Measurements from ENCODE around the gene NPY4R2.
"Not testable (repeated sequence)": the region's sequence is repeated elsewhere in the genome, so short reads cannot be mapped to it uniquely, and the experiment has no call there.

NPY4R2 gene

DNA sequence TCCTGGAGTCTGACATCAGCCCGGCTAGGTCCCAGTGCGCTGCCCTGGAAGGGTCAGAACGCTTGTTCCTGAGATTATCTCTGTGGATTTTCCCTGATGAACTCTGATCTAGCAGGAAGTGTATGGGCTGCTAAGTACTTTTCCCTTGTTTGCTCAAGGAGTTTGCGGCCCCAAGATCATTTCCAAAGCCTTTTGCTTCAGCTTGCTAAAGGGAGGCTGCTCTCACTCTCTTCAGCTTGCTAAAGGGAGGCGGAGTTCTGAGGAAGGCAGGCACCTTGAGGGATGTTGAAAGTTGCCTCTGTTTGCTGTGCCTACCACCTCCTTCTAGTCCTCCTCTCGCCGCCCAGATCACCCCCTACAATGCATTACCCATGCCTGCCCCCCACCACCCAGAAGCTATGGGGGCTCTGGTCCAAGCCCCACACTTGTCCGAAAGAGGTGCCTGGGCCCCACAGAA lies 18.3 kb downstream of the NPY4R2 start:
- not testable (repeated sequence) for DNase-seq

DNA sequence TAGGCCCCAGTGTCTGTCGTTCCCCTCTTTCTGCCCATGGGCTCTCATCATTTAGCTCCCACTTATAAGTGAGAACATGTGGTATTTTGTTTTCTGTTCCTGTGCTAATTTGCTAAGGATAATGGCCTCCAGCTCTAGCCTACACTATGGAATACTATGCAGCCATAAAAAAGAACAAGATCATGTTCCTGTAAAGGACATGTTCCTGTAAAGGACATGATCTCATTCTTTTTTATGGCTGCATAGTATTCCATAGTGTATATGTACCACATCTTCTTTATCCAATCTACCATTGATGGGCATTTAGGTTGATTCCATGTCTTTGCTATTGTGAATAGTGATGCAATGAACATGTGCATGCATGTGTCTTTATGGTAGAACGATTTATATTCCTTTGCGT lies 19.2 kb downstream of the NPY4R2 start:
- not testable (repeated sequence) for DNase-seq

DNA sequence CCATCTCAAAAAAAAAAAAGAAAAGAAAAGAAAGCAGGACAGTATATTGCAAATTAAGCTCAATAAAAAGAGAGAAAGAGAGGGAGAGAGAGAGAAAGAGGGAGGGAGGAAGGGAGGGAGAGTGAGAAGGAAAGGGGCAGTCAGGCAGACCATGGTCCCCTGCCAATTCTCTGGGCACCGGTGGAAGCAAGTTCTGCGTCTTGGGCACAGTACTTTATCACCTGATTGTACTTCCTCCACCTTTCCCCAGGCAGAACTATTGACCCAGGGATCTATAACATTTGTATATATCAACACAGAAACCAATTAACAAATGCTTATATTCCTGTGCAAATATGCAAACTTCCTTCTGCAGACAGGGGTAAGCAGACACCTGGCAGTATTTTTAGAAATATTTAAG lies 22.4 kb downstream of the NPY4R2 start:
- not testable (repeated sequence) for DNase-seq

DNA sequence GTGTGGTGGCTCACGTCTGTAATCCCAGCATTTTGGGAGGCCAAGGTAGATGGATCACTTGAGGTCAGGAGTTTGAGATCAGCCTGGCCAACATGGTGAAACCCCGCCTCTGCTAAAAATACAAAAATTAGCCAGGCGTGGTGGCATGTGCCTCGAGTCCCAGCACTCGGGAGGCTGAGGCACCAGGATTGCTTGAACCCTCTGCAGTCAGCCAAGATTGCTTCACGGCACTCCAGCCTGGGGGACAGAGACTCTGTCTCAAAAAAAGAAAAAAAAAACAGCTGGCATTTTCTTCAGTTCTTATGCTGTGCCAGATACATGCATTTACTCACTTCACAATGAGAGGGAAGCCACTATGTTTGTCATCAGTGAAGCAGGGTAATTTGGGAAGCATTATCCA lies 22.9 kb downstream of the NPY4R2 start:
- DNase-seq, result not testable (repeated sequence)

DNA sequence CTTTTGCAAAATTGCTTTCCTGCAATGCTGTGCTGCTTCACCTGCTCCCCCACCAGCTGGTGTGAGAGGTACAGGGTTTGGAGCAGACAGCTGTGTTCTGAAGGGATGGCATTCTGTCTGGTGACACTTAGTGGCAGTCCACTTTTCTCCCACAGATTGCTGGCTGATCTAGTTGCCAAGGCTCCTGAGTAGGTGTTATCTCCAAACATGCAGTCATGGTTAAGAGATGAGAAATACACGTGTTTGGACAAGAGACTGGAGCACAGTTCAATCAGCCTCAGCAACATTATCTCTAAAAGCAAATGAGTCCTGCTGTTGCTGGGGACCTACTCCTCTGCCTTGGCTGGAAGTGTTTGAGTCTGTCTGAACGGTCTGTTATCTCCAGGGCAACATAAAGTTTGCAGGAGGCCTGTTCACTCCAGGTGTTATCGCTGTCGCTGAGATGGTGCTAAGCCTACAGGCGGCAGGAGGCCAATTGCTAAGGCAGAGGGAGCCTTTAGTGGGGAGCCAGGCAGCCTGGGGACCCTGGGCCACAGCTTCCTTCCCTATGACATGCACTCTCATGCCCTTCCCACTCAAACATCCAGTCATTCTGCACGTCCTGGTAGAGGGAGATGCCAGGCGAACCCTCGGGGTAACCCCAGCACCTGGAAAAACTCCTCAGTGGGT lies 24.0 kb downstream of the NPY4R2 start:
- not testable (repeated sequence) for DNase-seq

DNA sequence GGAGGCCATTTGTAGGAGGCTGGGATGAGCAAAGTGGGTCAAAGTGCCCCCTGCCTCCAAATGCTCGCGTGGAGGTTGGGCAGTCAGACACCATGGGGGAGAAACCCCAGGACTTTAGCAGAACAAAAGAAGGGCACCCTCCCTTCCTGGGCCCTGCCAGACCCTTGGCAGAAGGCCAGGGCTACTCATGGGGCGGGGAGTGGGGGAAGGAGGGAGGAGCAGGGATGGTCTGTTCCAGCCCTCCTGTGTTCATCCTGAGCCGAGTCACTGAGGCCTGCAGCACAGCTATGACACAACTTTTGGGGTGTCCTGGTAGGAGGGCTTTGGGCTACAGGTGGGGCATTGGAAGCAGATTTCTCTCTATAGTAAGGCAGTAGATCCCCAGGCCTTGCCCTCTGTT lies 24.9 kb downstream of the NPY4R2 start:
- not testable (repeated sequence) for DNase-seq

DNA sequence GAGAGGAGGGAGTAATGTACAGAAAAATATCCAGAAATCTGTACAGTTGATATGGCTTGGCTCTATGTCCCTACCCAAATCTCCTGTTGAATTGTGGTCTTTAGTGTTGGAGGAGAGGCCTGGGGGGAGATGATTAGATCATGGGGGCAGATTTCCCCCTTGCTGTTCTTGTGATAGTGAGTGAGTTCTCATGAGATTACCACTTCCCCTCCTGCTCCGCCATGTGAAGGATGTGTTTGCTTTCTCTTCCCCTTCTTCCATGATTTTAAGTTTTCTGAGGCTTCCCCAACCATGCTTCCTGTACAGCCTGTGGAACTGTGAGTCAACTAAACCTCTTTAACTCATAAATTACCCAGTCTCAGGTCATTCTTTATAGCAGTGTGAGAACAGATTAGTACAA lies 29.0 kb downstream of the NPY4R2 start:
- peak; percentile 1 to 47 for DNase-seq

DNA sequence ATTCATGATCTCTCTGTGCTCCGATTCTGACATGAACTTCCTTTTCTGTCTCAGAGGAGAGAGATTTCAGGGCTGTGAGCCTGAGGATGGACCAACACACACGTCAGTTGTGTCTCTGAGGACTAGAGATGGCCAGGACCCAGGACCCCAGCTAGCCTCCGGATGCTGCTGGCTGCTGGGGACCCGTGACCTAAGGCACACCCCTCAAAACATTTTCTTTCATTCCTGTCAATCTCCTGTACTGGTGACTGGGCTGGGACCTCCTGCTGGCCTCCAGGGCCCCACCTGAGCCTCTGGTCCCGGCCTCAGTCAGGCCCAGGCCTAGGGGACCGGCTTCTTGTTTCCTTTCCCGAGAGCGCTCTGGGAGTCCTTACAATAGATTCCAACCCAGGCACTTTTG lies 38.7 kb downstream of the NPY4R2 start:
- DNase-seq, result not testable (repeated sequence)

DNA sequence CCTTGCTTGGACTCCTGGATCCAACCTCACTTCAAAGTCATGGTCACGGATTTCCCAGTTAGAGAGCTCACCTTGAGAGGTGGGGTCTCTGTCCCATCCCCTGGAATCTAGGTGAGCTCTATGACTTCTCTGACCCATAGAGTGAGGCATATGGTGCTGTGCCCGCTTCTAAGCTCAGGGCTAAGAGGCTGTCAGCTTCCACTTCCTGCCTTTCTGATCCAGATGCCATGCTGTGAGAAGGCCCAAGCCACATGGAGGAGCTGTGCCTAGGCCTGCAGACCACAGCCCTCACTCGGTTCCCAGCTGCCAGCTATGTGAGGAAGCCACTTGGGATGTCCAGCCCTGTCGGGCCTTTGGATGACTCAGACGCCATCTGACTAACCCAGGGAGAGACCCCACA lies 41.2 kb downstream of the NPY4R2 start:
- DNase-seq, result not testable (repeated sequence)

DNA sequence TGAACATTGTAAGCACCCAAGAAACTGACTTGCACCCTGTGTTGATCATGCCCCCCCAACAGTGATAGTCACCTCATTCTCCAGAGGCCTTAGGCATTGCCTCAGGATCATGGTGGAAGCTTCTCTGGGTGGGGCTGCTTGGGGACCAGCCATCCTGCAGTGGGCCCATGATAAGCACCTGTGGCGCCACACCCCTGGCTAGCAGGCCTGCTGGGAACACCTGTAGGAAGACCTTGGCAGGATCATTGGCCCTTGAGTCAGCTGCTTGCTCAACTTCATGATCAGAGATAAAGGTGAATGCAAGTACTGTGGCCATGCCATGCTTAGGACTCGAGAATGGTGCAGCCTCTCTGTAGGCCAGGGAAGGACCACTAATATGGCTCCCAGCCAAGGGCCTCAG lies 42.2 kb downstream of the NPY4R2 start:
- not testable (repeated sequence) for DNase-seq

DNA sequence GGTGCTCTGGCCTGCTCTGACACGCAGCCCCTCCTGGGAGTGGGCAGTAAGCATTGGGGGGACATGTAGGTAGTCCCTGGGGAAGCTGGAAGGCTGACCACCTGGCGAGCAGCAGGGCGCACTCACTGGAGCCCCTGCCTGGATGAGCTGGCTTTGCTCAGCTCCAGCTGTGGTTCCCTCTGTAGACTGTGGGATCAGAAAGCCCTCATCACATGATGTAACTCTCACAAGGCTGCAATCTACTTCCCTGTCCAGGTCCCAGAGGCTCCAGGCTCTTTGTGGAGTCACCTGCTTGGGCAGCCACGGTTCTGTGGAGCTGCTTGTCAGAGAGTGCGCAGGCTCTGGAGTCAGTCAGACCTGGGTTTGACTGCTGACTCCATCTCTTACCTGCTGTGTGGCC lies 44.3 kb downstream of the NPY4R2 start:
- not testable (repeated sequence) for DNase-seq

DNA sequence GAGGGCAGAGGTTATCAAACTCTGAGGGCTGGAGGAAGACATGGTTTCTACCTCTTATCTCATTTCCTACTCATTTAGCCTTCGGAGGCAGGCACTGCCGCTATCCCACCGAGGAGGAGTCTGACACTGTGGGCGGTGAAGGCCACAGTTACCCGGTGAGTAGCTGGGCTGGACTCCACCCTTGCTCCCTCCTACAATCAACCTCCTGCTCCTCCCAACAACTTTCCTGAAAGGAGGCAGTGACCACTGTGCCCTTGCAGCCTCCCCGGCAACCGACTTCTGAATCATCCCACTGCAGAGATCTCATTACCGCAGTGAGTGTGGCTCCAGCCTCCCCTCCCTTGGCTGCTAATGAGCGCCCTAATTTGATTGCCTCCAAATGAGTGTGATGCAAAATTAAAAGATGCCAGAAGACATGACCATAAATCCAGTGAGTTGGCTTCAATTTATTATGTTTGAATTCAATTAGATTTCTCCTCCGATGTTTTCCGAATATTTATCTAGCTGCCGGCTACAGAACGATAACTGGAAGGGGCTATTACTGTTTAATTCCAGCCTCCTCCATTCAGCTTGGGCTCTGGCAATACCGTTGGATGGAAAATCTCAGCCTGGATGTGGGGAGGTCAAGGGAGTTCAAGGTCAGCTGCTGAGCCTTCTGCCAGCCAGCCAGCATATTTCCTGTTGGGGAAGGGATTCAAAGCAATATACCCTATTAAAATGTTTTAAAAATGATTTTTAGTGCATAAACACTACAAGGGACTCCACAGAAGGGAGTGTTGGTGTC lies 46.0 kb downstream of the NPY4R2 start:
- not testable (repeated sequence) for DNase-seq

DNA sequence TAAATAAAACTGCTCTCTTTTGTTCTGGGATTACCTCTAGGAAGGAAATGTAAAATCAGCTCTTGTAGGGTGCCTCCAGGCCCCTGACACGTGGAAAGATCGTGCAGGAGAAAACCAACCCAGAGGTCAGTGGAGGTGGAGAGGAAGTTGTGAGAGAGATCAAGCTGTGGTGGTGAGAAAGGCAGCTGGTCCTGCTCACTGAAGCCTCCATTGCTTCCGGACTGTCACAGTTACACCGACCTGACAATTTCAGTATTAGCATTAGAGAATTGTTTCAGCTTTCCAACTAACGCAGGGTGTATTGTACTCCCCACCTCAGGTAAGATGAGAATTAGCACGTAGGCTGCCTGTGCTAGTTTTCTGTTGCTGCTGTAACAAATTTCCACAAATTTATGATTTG lies 50.5 kb downstream of the NPY4R2 start:
- DNase-seq, result not testable (repeated sequence)

DNA sequence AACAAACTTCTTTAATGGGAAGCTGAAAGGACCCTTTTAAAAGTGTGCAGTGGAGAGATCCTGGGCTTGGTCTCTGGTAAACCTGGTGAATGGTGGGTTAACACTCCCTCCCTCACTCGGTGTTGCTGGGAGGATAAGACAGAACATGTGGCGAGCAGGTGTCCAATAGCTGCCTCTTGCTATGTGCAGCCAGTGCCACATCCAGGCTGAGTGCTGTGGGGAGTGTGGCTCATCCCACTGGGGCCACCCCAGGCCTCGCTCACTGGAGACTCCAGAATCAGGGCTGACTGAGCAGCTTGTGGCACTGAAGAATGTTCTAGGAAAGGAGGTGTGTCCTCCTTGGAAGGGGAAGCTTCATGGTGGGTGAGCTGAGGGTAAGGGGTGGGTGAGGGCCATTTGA lies 51.6 kb downstream of the NPY4R2 start:
- not testable (repeated sequence) for DNase-seq

DNA sequence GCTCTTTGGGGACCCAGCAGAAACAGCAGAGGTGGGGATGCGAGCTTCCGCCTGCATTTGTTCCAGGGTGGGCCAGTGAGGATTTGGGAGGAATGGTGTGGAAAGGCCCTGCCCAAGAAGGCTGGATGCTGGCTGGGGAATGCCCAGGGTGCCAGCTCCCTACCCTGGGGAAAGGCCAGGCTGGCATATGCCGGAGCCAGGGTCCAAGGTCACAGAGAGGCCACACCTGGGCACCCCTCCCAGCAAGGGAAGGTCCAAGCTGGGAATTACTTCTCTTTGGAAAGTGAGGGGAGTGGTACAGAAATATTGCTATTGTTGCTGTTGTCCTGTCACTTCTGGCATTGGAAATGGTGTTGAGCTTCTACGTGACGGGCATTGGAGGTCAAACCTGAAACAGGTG lies 53.1 kb downstream of the NPY4R2 start:
- not testable (repeated sequence) for DNase-seq

DNA sequence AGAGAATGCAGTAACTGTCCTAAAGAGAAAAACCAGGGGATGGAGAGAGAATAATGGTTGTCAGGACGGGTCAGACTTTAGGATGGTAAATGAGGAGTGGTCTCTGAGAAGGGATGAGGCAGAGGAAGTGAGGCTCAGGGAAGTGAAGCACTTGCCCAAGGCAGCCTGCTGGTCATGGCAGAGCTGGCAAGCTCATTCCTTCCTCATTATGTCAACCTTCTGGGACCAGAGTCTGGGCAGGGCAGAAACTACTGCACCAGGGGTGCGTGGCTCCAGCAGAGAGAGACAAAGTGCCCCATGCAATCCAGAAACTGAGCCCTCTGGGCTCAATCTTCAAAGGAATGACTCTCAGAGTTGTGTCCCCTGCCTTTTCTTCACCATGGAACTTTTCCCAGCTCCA lies 53.6 kb downstream of the NPY4R2 start:
- not testable (repeated sequence) for DNase-seq
